ENCODE results near the gene IFT57. TPM values are rescaled to one million over a fixed set of nuclear protein-coding genes. Genes with fewer than 3 reads are reported as not detected.

IFT57 gene
- polyA plus RNA-seq, 1 donor from 2014 or later, result 70.7 TPM

GRCh38 chr3:108239082-108239481 is 16.9 kb upstream of the IFT57 start:
- H3K9me2 ChIP-seq (ENCODE audit: insufficient read depth, low read length), result no peaks in the 10 kb centered on the region
- TF ChIP-seq POLR2AphosphoS5 (IDR thresholded peaks at IDR 0.05) (no peak), MXI1 (conservative IDR thresholded peaks at IDR 0.05; ENCODE audit: poor library complexity, severe bottlenecking) (no peak), REST (IDR thresholded peaks at IDR 0.05; ENCODE audit: borderline replicate concordance) (no peak), RAD21 (conservative IDR thresholded peaks at IDR 0.05) (no peak), TAF1 (IDR thresholded peaks at IDR 0.05; ENCODE audit: low read depth) (no peak), EZH2 (IDR thresholded peaks at IDR 0.05; ENCODE audit: borderline replicate concordance, insufficient read depth, low read length, poor library complexity, severe bottlenecking) (no peak), SMC3 (conservative IDR thresholded peaks at IDR 0.05; ENCODE audit: poor library complexity) (no peak), CTCF (IDR thresholded peaks at IDR 0.05; ENCODE audit: poor library complexity, severe bottlenecking) (no peak)
- H3F3A ChIP-seq (ENCODE audit: insufficient read depth, low read length, poor library complexity, severe bottlenecking), result no peaks in the 10 kb centered on the region
- H3K4me3 ChIP-seq (ENCODE audit: low read length), result no peak overlapping the region
- H2AFZ ChIP-seq (ENCODE audit: low read depth, low read length), result no peak overlapping the region
- no peaks in the 10 kb centered on the region for H3K79me2 ChIP-seq (replicated peaks; ENCODE audit: insufficient read depth, low read length)
- H3K27me3 ChIP-seq (ENCODE audit: insufficient read depth, low read depth, low read length), result no peaks in the 10 kb centered on the region
- H3K27ac ChIP-seq (ENCODE audit: low read length), result no peak overlapping the region
- H3K9me3 ChIP-seq (ENCODE audit: low read length), result no peaks in the 10 kb centered on the region
- no peak overlapping the region for H3K4me2 ChIP-seq (ENCODE audit: low read length)
- no peaks in the 10 kb centered on the region for H3K36me3 ChIP-seq (ENCODE audit: insufficient read depth, low read length)
- no peak overlapping the region for H3K9ac ChIP-seq (ENCODE audit: low read length)
- no peaks in the 10 kb centered on the region for H4K20me1 ChIP-seq (ENCODE audit: insufficient read depth)

- Histone ChIP-seq H3F3A (ENCODE audit: insufficient read depth, low read length, poor library complexity, severe bottlenecking) (no peaks in the 10 kb centered on the region), H3K36me3 (ENCODE audit: insufficient read depth, low read length) (no peaks in the 10 kb centered on the region), H3K9me3 (ENCODE audit: low read length) (no peaks in the 10 kb centered on the region), H2AFZ (ENCODE audit: low read depth, low read length) (no peak overlapping the region), H3K27ac (ENCODE audit: low read length) (no peak overlapping the region), H3K79me2 (replicated peaks; ENCODE audit: insufficient read depth, low read length) (no peaks in the 10 kb centered on the region), H4K20me1 (ENCODE audit: insufficient read depth) (no peaks in the 10 kb centered on the region), H3K27me3 (ENCODE audit: insufficient read depth, low read depth, low read length) (no peaks in the 10 kb centered on the region), H3K9ac (ENCODE audit: low read length) (no peak overlapping the region), H3K4me2 (ENCODE audit: low read length) (no peak overlapping the region), H3K9me2 (ENCODE audit: insufficient read depth, low read length) (no peaks in the 10 kb centered on the region), H3K4me3 (ENCODE audit: low read length) (no peak overlapping the region)
- TF ChIP-seq SMC3 (conservative IDR thresholded peaks at IDR 0.05; ENCODE audit: poor library complexity) (no peak), TAF1 (IDR thresholded peaks at IDR 0.05; ENCODE audit: low read depth) (no peak), EZH2 (IDR thresholded peaks at IDR 0.05; ENCODE audit: borderline replicate concordance, insufficient read depth, low read length, poor library complexity, severe bottlenecking) (no peak), RAD21 (conservative IDR thresholded peaks at IDR 0.05) (no peak), CTCF (IDR thresholded peaks at IDR 0.05; ENCODE audit: poor library complexity, severe bottlenecking) (no peak), EP300 (conservative IDR thresholded peaks at IDR 0.05; ENCODE audit: poor library complexity, severe bottlenecking) (no peak), POLR2AphosphoS5 (IDR thresholded peaks at IDR 0.05) (no peak)
Observed at GRCh38 chr3:108235290-108235689, 13.1 kb upstream of the IFT57 start.

All from neural cell (in vitro differentiated cells).